GM06990 (cell line): ENCODE data around the gene GNG8.

Source experiments
- DNase-seq: peaks from one replicate; pipeline ENCODE4 v3.0.0-alpha.2; 2011; ENCODE audit not compliant: insufficient read length; ENCODE audit errors: extremely low read depth
- H3K27me3 ChIP-seq: replicated peaks from 2 replicates; pipeline ENCODE4 v1.6.0; 2011; ENCODE audit warnings: low read length; ENCODE audit not compliant: control insufficient read depth, insufficient read depth
- H3K36me3 ChIP-seq: 2 replicates; pipeline ENCODE4 v1.5.1; 2011; ENCODE audit warnings: low read length; ENCODE audit not compliant: control insufficient read depth, insufficient read depth
- H3K4me3 ChIP-seq: replicated peaks from 2 replicates; pipeline ENCODE4 v1.5.1; 2011; ENCODE audit warnings: low read depth, mild to moderate bottlenecking, control low read depth, low read length
- TF ChIP-seq, protein P1 (sequence below): IDR thresholded peaks from 2 replicates; pipeline ENCODE4 v1.5.1; 2011; ENCODE audit warnings: low read length, control low read depth, mild to moderate bottlenecking, inconsistent platforms; ENCODE audit not compliant: insufficient read depth, poor library complexity, severe bottlenecking

GNG8 gene

DNA sequence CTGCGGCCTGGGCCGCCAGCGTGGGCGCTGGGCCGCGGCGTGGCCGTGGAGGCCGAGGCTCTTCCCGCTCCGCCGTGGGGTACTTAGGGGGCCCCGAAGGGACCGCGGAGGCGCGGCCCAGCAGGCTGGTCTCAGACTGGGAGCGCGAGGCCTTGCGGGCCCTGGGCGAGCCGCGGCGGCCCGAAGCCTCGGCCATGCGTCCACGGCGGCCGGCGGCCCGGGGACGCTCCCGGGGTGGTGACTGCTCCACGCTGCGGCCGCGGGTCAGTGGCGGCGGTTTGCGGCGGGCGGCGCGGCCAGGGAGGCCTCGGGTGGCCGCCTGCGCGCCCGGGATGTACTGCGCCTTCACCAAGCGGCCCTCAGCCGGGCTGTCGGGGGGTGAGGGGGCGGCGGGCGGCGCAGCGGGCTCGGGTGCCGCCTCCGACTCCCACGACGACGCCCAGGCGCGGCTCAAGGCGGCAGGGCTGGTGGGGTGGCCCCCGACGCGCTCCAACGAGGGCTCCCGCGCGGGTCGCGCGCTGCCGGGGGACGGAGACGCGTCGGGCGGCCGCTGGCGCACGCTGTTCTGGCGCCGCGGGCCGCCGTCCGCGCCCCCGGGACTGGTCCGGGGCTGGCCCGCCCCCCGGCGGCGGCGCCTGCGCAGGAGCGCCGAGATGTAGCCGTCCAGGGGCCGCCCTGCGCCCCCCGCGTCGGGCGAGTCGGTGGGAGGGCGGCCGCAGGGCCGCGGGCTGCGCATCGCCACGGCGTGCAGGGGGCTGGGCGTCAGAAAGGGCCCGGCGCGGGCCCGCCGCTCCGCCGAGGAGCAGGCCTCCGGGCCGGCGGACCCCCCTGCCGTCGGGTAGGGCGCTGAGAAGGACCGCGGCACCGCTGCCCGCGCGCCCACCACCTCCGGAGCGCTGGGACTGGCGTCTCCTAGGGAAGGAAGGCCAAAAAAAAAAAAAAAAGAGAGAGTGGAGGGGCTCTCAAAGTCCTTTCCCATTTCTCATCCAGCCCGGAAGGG lies 13.3 kb upstream of the GNG8 start:
- no peaks in the 10 kb centered on the region for H3K36me3 ChIP-seq
- H3K4me3 ChIP-seq = no peak overlapping the region
- TF ChIP-seq, protein P1, sequence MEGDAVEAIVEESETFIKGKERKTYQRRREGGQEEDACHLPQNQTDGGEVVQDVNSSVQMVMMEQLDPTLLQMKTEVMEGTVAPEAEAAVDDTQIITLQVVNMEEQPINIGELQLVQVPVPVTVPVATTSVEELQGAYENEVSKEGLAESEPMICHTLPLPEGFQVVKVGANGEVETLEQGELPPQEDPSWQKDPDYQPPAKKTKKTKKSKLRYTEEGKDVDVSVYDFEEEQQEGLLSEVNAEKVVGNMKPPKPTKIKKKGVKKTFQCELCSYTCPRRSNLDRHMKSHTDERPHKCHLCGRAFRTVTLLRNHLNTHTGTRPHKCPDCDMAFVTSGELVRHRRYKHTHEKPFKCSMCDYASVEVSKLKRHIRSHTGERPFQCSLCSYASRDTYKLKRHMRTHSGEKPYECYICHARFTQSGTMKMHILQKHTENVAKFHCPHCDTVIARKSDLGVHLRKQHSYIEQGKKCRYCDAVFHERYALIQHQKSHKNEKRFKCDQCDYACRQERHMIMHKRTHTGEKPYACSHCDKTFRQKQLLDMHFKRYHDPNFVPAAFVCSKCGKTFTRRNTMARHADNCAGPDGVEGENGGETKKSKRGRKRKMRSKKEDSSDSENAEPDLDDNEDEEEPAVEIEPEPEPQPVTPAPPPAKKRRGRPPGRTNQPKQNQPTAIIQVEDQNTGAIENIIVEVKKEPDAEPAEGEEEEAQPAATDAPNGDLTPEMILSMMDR = no peak
- peaks cover 2% of the 10 kb centered on the region; the same call in 1 of the 2 replicates for H3K27me3 ChIP-seq
- no peak for DNase-seq

DNA sequence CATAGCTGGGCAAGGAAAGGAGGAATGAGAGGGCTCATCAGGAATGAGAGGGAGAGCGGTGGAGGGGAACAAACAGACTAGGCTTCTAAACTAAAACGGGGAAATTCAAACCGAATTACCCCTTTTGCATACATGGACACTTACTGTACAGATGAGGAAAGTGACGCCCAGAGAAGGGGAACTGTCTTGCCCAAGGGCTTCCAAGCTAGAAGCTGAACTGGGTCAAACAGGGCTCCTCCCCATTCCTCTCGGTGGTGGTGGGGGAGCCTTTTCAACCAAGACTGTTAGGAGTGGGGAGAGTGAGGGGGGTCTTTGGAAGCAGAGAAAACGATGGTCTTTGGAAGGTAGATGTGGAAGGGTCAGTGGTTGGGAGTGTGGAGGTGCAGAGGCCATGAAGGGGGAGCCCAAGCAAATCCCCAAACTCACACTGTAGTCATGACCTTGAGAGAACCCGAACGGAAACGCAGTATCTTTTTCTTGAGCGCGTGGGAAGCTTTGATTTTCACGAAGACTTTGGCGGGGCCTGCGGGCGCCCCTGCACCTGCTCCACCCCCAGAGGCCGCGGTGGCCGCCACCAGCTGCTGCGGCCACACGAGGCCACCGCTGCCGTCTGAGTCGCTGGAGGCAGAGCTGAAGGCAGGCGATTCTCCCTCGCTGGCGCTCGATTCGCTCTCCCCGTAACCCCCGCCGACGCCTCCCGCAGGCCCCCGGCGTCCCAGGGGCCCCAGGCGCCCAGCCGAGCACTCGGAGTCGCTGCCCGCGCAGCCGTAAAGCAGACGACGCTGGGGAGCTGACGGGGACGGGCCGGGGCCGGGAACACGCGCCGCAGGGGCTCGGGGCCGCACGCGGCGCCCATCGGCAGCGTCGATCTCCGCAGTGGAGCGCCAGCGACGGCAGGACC lies 12.3 kb upstream of the GNG8 start:
- no peak overlapping the region for H3K4me3 ChIP-seq
- TF ChIP-seq, protein P1 = no peak
- no peak for DNase-seq
- no peaks in the 10 kb centered on the region for H3K36me3 ChIP-seq
- peaks cover 2% of the 10 kb centered on the region; the same call in 1 of the 2 replicates for H3K27me3 ChIP-seq

DNA sequence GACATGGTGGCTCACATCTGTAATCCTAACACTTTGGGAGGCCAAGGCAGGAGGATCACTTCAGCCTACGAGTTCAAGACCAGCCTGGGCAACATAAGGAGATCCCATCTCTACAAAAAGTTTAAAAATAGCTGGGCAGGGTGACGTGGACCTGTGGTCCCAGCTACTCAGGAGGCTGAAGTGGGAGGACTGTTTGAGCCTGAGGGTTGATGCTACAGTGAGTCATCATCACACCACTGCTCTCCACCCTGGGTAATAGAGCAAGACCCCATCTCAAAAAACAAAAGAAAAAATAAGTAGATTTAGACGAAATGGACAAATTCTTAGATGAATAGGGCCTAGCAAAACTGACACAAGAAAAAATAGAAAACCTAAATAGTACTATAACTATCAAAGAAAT lies 10.4 kb upstream of the GNG8 start:
- DNase-seq = no peak
- Histone ChIP-seq H3K27me3 (0 out of 2 replicates have a peak, but pooled peaks cover 2% of the 10 kb centered on the region), H3K4me3 (no peak overlapping the region), H3K36me3 (no peaks in the 10 kb centered on the region)
- TF ChIP-seq, protein P1 = no peak

DNA sequence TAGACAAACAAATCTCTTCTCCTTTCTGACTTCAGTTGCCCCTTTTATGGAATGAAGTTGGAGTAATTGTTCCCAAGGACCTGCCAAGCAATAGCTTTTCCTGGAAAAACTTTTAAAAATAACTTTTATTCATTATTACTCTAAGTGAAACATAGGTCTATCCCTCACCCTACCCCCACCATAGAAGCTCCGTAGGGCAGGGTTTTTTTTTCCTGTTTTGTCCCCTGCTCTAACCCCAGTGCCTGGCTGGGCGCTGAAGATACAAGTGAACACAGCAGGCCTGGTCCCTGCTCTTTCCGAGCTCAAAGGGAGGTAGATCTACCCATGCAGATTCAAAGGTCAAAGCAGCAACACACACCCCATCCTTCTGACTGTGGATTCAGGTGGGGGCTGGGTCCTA lies 8.7 kb upstream of the GNG8 start:
- no peaks in the 10 kb centered on the region for H3K36me3 ChIP-seq
- no peak overlapping the region for H3K4me3 ChIP-seq
- 0 out of 2 replicates have a peak, but pooled peaks cover 2% of the 10 kb centered on the region for H3K27me3 ChIP-seq
- no peak for DNase-seq
- TF ChIP-seq, protein P1 = no peak

DNA sequence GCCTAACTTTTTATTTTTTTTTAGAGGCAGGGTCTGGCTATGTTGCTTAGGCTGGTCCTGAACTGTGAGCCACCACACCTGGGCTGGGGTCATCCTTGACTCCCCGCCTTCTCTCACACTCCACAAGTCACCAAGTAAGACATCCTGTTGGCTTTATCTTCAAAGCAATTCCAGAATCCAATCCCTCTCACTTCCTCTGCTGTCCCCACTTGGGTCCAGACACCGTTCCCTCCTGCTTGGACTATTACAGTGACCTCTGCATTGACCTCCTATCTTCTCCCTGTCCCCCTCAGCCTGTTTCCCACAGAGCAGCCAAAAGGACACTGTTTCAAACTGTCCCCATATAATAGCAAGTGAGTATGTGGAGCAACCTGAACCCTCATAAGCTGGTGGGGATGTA lies 4.7 kb upstream of the GNG8 start:
- Histone ChIP-seq H3K36me3 (no peaks in the 10 kb centered on the region), H3K27me3 (no peaks in the 10 kb centered on the region), H3K4me3 (no peak overlapping the region)
- no peak for DNase-seq
- TF ChIP-seq, protein P1 = no peak
